GM12873 (cell line): Measurements from ENCODE around the gene TTC19.
A peak's percentile ranks its signal among the peaks of the same experiment; 100 is the strongest.

Source experiments
- CTCF ChIP-seq: IDR thresholded peaks from 2 replicates; pipeline ENCODE4 v1.5.1; 2012; ENCODE audit warnings: low read depth, mild to moderate bottlenecking, moderate library complexity, low read length, control low read depth; ENCODE audit not compliant: insufficient read depth; ENCODE audit errors: missing control alignments

The TTC19 gene

GRCh38 chr17:15999974-16000827, 577 bp downstream of the TTC19 start:
- no peak for TF ChIP-seq CTCF

GRCh38 chr17:16001226-16001897, 1.7 kb downstream of the TTC19 start:
- no peak for TF ChIP-seq CTCF

- TF ChIP-seq CTCF, result no peak
Measured at GRCh38 chr17:16002708-16003260, 3.2 kb downstream of the TTC19 start.

- no peak for TF ChIP-seq CTCF
Measured at GRCh38 chr17:16003841-16004240, 4.2 kb downstream of the TTC19 start.

GRCh38 chr17:16005636-16006035, 6.0 kb downstream of the TTC19 start:
- TF ChIP-seq CTCF, result no peak

- TF ChIP-seq CTCF, result no peak
Measured at GRCh38 chr17:16007439-16007838, 7.8 kb downstream of the TTC19 start.

GRCh38 chr17:16013943-16014407, 14.4 kb downstream of the TTC19 start:
- TF ChIP-seq CTCF, result peak; percentile 25
